ENCODE measurements around the gene JMJD1C. TPM values are rescaled to one million over a fixed set of nuclear protein-coding genes. Genes with fewer than 3 reads are reported as not detected.

The JMJD1C gene
- total RNA-seq, 1 donor from 2014 or later, result 83.7 TPM

- Mint-ChIP-seq H3K4me1 (ENCODE audit: unreplicated experiment) (no peaks in the 10 kb centered on the region), H3K4me3 (ENCODE audit: unreplicated experiment) (no peak overlapping the region), H3K9me3 (ENCODE audit: unreplicated experiment) (no peaks in the 10 kb centered on the region), H3K27ac (ENCODE audit: unreplicated experiment) (no peak overlapping the region), H3K36me3 (ENCODE audit: low read depth, unreplicated experiment) (peaks cover 6% of the 10 kb centered on the region), H3K27me3 (ENCODE audit: unreplicated experiment) (no peaks in the 10 kb centered on the region)
- no peak for DNase-seq (ENCODE audit: low spot score)
- TF ChIP-seq, protein P1, sequence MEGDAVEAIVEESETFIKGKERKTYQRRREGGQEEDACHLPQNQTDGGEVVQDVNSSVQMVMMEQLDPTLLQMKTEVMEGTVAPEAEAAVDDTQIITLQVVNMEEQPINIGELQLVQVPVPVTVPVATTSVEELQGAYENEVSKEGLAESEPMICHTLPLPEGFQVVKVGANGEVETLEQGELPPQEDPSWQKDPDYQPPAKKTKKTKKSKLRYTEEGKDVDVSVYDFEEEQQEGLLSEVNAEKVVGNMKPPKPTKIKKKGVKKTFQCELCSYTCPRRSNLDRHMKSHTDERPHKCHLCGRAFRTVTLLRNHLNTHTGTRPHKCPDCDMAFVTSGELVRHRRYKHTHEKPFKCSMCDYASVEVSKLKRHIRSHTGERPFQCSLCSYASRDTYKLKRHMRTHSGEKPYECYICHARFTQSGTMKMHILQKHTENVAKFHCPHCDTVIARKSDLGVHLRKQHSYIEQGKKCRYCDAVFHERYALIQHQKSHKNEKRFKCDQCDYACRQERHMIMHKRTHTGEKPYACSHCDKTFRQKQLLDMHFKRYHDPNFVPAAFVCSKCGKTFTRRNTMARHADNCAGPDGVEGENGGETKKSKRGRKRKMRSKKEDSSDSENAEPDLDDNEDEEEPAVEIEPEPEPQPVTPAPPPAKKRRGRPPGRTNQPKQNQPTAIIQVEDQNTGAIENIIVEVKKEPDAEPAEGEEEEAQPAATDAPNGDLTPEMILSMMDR (IDR thresholded peaks at IDR 0.05; ENCODE audit: unreplicated experiment), result no peak
Observed at GRCh38 chr10:63161592-63161991, 304.2 kb downstream of the JMJD1C start.

GRCh38 chr10:63157845-63158624 lies 307.7 kb downstream of the JMJD1C start:
- no peaks in the 10 kb centered on the region for H3K36me3 Mint-ChIP-seq (ENCODE audit: low read depth, unreplicated experiment)
- no peak overlapping the region for H3K4me3 Mint-ChIP-seq (ENCODE audit: unreplicated experiment)

GRCh38 chr10:63156236-63156635 lies 309.5 kb downstream of the JMJD1C start:
- Mint-ChIP-seq H3K27ac (ENCODE audit: unreplicated experiment) (no peak overlapping the region), H3K36me3 (ENCODE audit: low read depth, unreplicated experiment) (no peaks in the 10 kb centered on the region), H3K27me3 (ENCODE audit: unreplicated experiment) (peaks cover 2% of the 10 kb centered on the region), H3K9me3 (ENCODE audit: unreplicated experiment) (no peaks in the 10 kb centered on the region), H3K4me3 (ENCODE audit: unreplicated experiment) (no peak overlapping the region), H3K4me1 (ENCODE audit: unreplicated experiment) (no peaks in the 10 kb centered on the region)
- DNase-seq (ENCODE audit: low spot score), result no peak
- TF ChIP-seq, protein P1 (IDR thresholded peaks at IDR 0.05; ENCODE audit: unreplicated experiment), result no peak

More at GRCh38 chr10:63157845-63158624, 307.7 kb downstream of the JMJD1C start:
- Mint-ChIP-seq H3K4me1 (ENCODE audit: unreplicated experiment) (no peaks in the 10 kb centered on the region), H3K27ac (ENCODE audit: unreplicated experiment) (no peak overlapping the region), H3K27me3 (ENCODE audit: unreplicated experiment) (peaks cover 2% of the 10 kb centered on the region), H3K9me3 (ENCODE audit: unreplicated experiment) (no peaks in the 10 kb centered on the region)
- TF ChIP-seq, protein P1 (IDR thresholded peaks at IDR 0.05; ENCODE audit: unreplicated experiment), result peak; percentile 75
- peak; percentile 46 for DNase-seq (ENCODE audit: low spot score)

DNA sequence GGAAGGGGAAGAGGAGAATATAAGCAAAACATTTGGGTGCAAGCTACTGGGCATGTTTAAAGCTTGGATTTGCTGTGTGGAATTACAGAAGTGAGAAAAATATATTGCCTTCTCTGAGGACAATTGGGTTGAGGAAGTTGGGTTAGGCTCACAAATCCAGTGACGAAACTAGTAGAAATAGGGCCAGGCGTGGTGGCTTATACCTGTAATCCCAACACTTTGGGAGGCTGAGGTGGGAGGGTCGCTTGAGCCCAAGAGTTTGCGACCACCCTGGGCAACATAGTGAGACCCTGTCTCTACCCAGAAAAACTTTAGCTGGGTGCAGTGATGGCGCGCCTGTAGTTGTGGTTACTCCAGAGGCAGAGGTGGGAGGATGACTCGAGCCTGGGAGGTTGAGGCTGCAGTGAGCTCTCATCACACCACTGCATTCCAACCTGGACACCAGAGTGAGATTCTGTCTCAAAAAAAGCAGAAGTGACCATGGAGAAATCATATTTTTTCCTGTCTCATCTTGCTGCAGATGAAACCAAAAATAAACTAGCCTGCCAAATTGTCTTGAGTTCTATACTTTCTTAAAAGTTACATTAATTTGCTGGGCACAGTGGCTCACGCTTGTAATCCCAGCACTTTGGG lies 310.3 kb downstream of the JMJD1C start:
- H3K27me3 Mint-ChIP-seq (ENCODE audit: unreplicated experiment), result peaks cover 2% of the 10 kb centered on the region
- TF ChIP-seq, protein P1 (IDR thresholded peaks at IDR 0.05; ENCODE audit: unreplicated experiment), result no peak
- no peaks in the 10 kb centered on the region for H3K4me1 Mint-ChIP-seq (ENCODE audit: unreplicated experiment)
- no peaks in the 10 kb centered on the region for H3K9me3 Mint-ChIP-seq (ENCODE audit: unreplicated experiment)
- no peak overlapping the region for H3K4me3 Mint-ChIP-seq (ENCODE audit: unreplicated experiment)
- no peaks in the 10 kb centered on the region for H3K36me3 Mint-ChIP-seq (ENCODE audit: low read depth, unreplicated experiment)
- no peak overlapping the region for H3K27ac Mint-ChIP-seq (ENCODE audit: unreplicated experiment)
- no peak for DNase-seq (ENCODE audit: low spot score)
